K562 (cell line): ENCODE data around the gene TMEFF2. TPM values are rescaled to one million over a fixed set of nuclear protein-coding genes. Genes with fewer than 3 reads are reported as not detected.
A peak's percentile ranks its signal among the peaks of the same experiment; 100 is the strongest.

Experiments used
- ATAC-seq: fragments of 200-7000 bp; cut with Tn5 transposase; 3 replicates; pipeline ENCODE4 v1.9.1; 2020; ENCODE audit warnings: moderate library complexity
- BruUV-seq: library from RNA; stranded (reverse); fragments of 400-500 nt; replicated peaks from 2 replicates; lab custom pipeline; 2021; lab: Mats Ljungman, UMichigan
- CTCF ChIA-PET: fragments of 300-600 bp; formaldehyde crosslinking; extraction: SDS; loops from one replicate; lab custom pipeline; 2021; ENCODE audit warnings: low intra/inter-chr PET ratio; lab: Yijun Ruan, JAX
- POLR2A ChIA-PET: fragments of 300-600, 350-650 bp; sonication (Branson Sonifier 250); formaldehyde crosslinking; extraction: SDS; loops from one replicate; lab custom pipeline; 2021; ENCODE audit warnings: antibody characterized with exemption, inconsistent platforms; lab: Yijun Ruan, JAX
- DNase-seq, 4 experiments: peaks; one replicate each; pipeline versions ENCODE4 v3.0.0 to v3.0.0-alpha.2; 2011 to 2018; ENCODE audit warnings: low spot score in 3 of 4, mixed read lengths in 3 of 4; ENCODE audit errors: extremely low read depth in 1 of 4
- FAIRE-seq: peaks from 2 replicates; lab custom pipeline; 2011; peaks lifted over from hg19 to GRCh38; lab: Jason Lieb, UNC
- H2AFZ ChIP-seq: 2 replicates; pipeline ENCODE4 v1.6.0; 2011; ENCODE audit warnings: low read depth, low read length, control low read depth, inconsistent platforms
- H3K27ac ChIP-seq: fragments of 200-600 bp; 3 replicates; pipeline ENCODE4 v1.8.0; 2011; ENCODE audit warnings: low read depth, mild to moderate bottlenecking, control low read depth, inconsistent platforms, low read length, moderate library complexity, mixed read lengths; ENCODE audit errors: extremely low read depth
- H3K27me3 ChIP-seq, 2 experiments: fragments of 300-600 bp in 1 of 2; 2 replicates in 1 of 2; 3 replicates in 1 of 2; pipeline versions ENCODE4 v1.6.0 to v1.8.0; 2011; ENCODE audit warnings: inconsistent platforms in 2 of 2, low read length in 2 of 2, mild to moderate bottlenecking in 1 of 2, mixed read lengths in 1 of 2, moderate library complexity in 1 of 2; ENCODE audit not compliant: control insufficient read depth in 2 of 2, insufficient read depth in 2 of 2
- H3K36me3 ChIP-seq: fragments of 300-600 bp; 3 replicates; pipeline ENCODE4 v1.8.0; 2011; ENCODE audit warnings: mild to moderate bottlenecking, low read length, inconsistent platforms; ENCODE audit not compliant: control insufficient read depth, insufficient read depth
- H3K4me1 ChIP-seq, 2 experiments: fragments of 200-600 bp in 1 of 2; replicated peaks in 1 of 2; 2 replicates in 1 of 2; 3 replicates in 1 of 2; pipeline versions ENCODE4 v1.5.1 to v1.8.0; 2011; ENCODE audit warnings: inconsistent platforms in 2 of 2, low read length in 2 of 2, mild to moderate bottlenecking in 1 of 2, mixed read lengths in 1 of 2, moderate library complexity in 1 of 2; ENCODE audit not compliant: control insufficient read depth in 2 of 2, insufficient read depth in 2 of 2
- H3K4me2 ChIP-seq: 2 replicates; pipeline ENCODE4 v1.6.1; 2011; ENCODE audit warnings: low read length, control low read depth, inconsistent platforms, mixed read lengths; ENCODE audit not compliant: insufficient read depth
- H3K4me3 ChIP-seq: fragments of 200-600 bp; sonication (generic), shearing (Covaris generic); 2 replicates; pipeline ENCODE4 v1.5.1; 2016; ENCODE audit warnings: control low read depth, inconsistent platforms
- H3K79me2 ChIP-seq: fragments of 200-600 bp; 3 replicates; pipeline ENCODE4 v1.8.0; 2011; ENCODE audit warnings: low read length, inconsistent platforms; ENCODE audit not compliant: control insufficient read depth, insufficient read depth
- H3K9ac ChIP-seq, 2 experiments: 2 replicates each; pipeline versions ENCODE4 v1.6.0 to v1.6.1; 2011; ENCODE audit warnings: low read depth in 2 of 2, low read length in 2 of 2, control low read depth in 1 of 2, inconsistent platforms in 1 of 2, mild to moderate bottlenecking in 1 of 2, mixed read lengths in 1 of 2; ENCODE audit not compliant: insufficient read depth in 1 of 2
- H3K9me1 ChIP-seq: one replicate; pipeline ENCODE4 v1.6.0; 2011; ENCODE audit warnings: inconsistent platforms, mild to moderate bottlenecking, low read length, moderate library complexity; ENCODE audit not compliant: control insufficient read depth, insufficient read depth
- H3K9me3 ChIP-seq: replicated peaks from 2 replicates; pipeline ENCODE4 v1.5.1; 2011; ENCODE audit warnings: low read depth, low read length, inconsistent platforms; ENCODE audit not compliant: control insufficient read depth, insufficient read depth
- H4K20me1 ChIP-seq: replicated peaks from 2 replicates; pipeline ENCODE4 v1.6.1; 2011; ENCODE audit warnings: low read length, inconsistent platforms, mixed read lengths; ENCODE audit not compliant: control insufficient read depth, insufficient read depth
- GTF2E2 ChIP-seq: fragments of 200-800 bp; sonication (Bioruptor generic); IDR thresholded peaks from 2 replicates; pipeline ENCODE4 v1.6.1; 2016; ENCODE audit warnings: missing genetic modification characterization, missing compliant biosample characterization
- SPI1 ChIP-seq: IDR thresholded peaks from 2 replicates; pipeline ENCODE4 v1.6.1; 2011; ENCODE audit warnings: low read depth, low read length, control low read depth, borderline replicate concordance
- ZNF174 ChIP-seq: fragments of 250-450 bp; sonication (Bioruptor Pico); IDR thresholded peaks from 2 replicates; pipeline ENCODE4 v1.4.0; 2020; ENCODE audit warnings: mild to moderate bottlenecking
- ZNF592 ChIP-seq: fragments of 450-650 bp; IDR thresholded peaks from 2 replicates; pipeline ENCODE4 v1.6.1; 2017; ENCODE audit warnings: antibody characterized with exemption, mild to moderate bottlenecking
- WGBS: fragments of 100-300 bp; shearing (Covaris generic); methylation state at CpG from one replicate; pipeline ENCODE4 v1.1.6; 2016; ENCODE audit warnings: low coverage, mixed read lengths; ENCODE audit not compliant: insufficient coverage; ENCODE audit errors: missing lambda C conversion rate; 5-methylcytosine and 5-hydroxymethylcytosine counted together
- in situ Hi-C: fragments of 300-500 bp; cut with MboI; formaldehyde crosslinking; loops from 4 replicates; pipeline ENCODE4 v1.15.0; 2018; ENCODE audit warnings: inconsistent platforms, mixed read lengths
- intact Hi-C: fragments of 100-400 bp; cut with micrococcal nuclease; formaldehyde crosslinking; loops from 2 replicates; pipeline ENCODE4 v1.14.2; 2022
- polyA plus RNA-seq, 8 experiments: library from polyadenylated mRNA; depleted of rRNA in 4 of 8; stranded (reverse) in 5 of 8; unstranded in 3 of 8; fragments of >200 nt; fragmentation: Nextera tagmentation in 2 of 8; fragmentation: Illumina TruSeq in 1 of 8; extraction: Ambion mirVana in 2 of 8; extraction: Trizol in 1 of 8; gene quantifications; 2 replicates each; pipeline versions ENCODE4 v1.2.1 to v1.2.3, GENCODE V29; 2011 to 2014; ENCODE audit warnings: inconsistent platforms in 1 of 8, missing spikeins in 1 of 8
- total RNA-seq, 7 experiments: library from RNA; depleted of rRNA in 6 of 7; stranded (reverse); fragments of >200 nt in 6 of 7; fragmentation: Illumina TruSeq in 2 of 7; extraction: Trizol in 2 of 7; gene quantifications; 2 replicates each; pipeline versions ENCODE4 v1.2.1 to v1.2.3, GENCODE V29; 2011 to 2021; ENCODE audit warnings: low replicate concordance in 1 of 7

The TMEFF2 gene
- total and polyA plus RNA-seq, 9 of the 15 experiments (the other 6 are each of a cell fraction or from before 2014, with no cell fraction given) = 1.4 TPM; not detected in 8

GRCh38 chr2:191946471-191947182 is 248.1 kb downstream of the TMEFF2 start:
- no peak for FAIRE-seq
- Histone ChIP-seq H3K9me3 (no peaks in the 10 kb centered on the region), H3K79me2 (no peaks in the 10 kb centered on the region), H3K27me3 (no peaks in the 10 kb centered on the region), H3K4me3 (no peak overlapping the region), H3K27ac (no peak overlapping the region), H3K9me1 (no peaks in the 10 kb centered on the region), H3K4me2 (no peak overlapping the region), H3K9ac (no peak overlapping the region), H3K4me1 (peaks cover 0 to 12% of the 10 kb centered on the region in 2 experiments; a peak in 3 of 5 replicates), H2AFZ (no peak overlapping the region), H4K20me1 (no peaks in the 10 kb centered on the region), H3K36me3 (0 out of 3 replicates have a peak, but pooled peaks cover 2% of the 10 kb centered on the region)
- intact Hi-C loops = loop anchor here (5.0 kb wide), 3 partner anchors 79 to 216 kb away; no protein-coding TSS in a partner anchor
- ChIA-PET POLR2A (no interaction called here), CTCF (no interaction called here)
- WGBS = 0% methylated on average over 1 of the region's 2 CpGs
- ATAC-seq = no peak
- in situ Hi-C loops = no loop called here
- no peak for DNase-seq
- TF ChIP-seq ZNF174 (CRISPR knock-in tag) (no peak), SPI1 (peak; percentile 82), GTF2E2 (tag) (no peak), ZNF592 (no peak)
- no TSS peak for BruUV-seq
